ENCODE measurements around the gene PARD3.
"Not testable (repeated sequence)": the region's sequence is repeated elsewhere in the genome, so short reads cannot be mapped to it uniquely, and the experiment has no call there.

Gene PARD3

GRCh38 chr10:34427158-34427910, 387.8 kb downstream of the PARD3 start:
- not testable (repeated sequence) for DNase-seq (ENCODE audit: low read depth, low spot score)

GRCh38 chr10:34426538-34427157, 388.4 kb downstream of the PARD3 start:
- not testable (repeated sequence) for DNase-seq (ENCODE audit: low read depth, low spot score)

- DNase-seq (ENCODE audit: low read depth, low spot score): no peak
These were observed 389.1 kb downstream of the PARD3 start for GRCh38 chr10:34426041-34426440.

GRCh38 chr10:34423673-34424625, 391.1 kb downstream of the PARD3 start:
- no peak for DNase-seq (ENCODE audit: low read depth, low spot score)

- no peak for DNase-seq (ENCODE audit: low read depth, low spot score)
These were observed 394.3 kb downstream of the PARD3 start for GRCh38 chr10:34420795-34421194.

GRCh38 chr10:34420273-34420672, 394.8 kb downstream of the PARD3 start:
- DNase-seq (ENCODE audit: low read depth, low spot score): no peak

GRCh38 chr10:34415039-34415438, 400.1 kb downstream of the PARD3 start:
- no peak for DNase-seq (ENCODE audit: low read depth, low spot score)

- DNase-seq (ENCODE audit: low read depth, low spot score): no peak
These were observed 401.1 kb downstream of the PARD3 start for GRCh38 chr10:34413756-34414587.

GRCh38 chr10:34413214-34413613, 401.9 kb downstream of the PARD3 start:
- no peak for DNase-seq (ENCODE audit: low read depth, low spot score)

GRCh38 chr10:34408956-34409355, 406.1 kb downstream of the PARD3 start:
- no peak for DNase-seq (ENCODE audit: low read depth, low spot score)

GRCh38 chr10:34408381-34408780, 406.7 kb downstream of the PARD3 start:
- no peak for DNase-seq (ENCODE audit: low read depth, low spot score)

GRCh38 chr10:34407324-34407805, 407.7 kb downstream of the PARD3 start:
- no peak for DNase-seq (ENCODE audit: low read depth, low spot score)

GRCh38 chr10:34406463-34407323, 408.4 kb downstream of the PARD3 start:
- no peak for DNase-seq (ENCODE audit: low read depth, low spot score)

GRCh38 chr10:34405611-34406462, 409.3 kb downstream of the PARD3 start:
- DNase-seq (ENCODE audit: low read depth, low spot score): no peak

GRCh38 chr10:34403512-34403911, 411.6 kb downstream of the PARD3 start:
- DNase-seq (ENCODE audit: low read depth, low spot score): no peak

- no peak for DNase-seq (ENCODE audit: low read depth, low spot score)
These were observed 415.0 kb downstream of the PARD3 start for GRCh38 chr10:34400075-34400474.

GRCh38 chr10:34399013-34399412, 416.1 kb downstream of the PARD3 start:
- DNase-seq (ENCODE audit: low read depth, low spot score): no peak

GRCh38 chr10:34397324-34397723, 417.8 kb downstream of the PARD3 start:
- no peak for DNase-seq (ENCODE audit: low read depth, low spot score)

GRCh38 chr10:34396663-34397062, 418.4 kb downstream of the PARD3 start:
- DNase-seq (ENCODE audit: low read depth, low spot score): no peak

Data from activated naive CD8-positive, alpha-beta T cell treated with anti-CD3 and anti-CD28 coated beads, Interleukin-2, amount 50 U/mL, for 16 hours (primary cell).